Activated CD4-positive, CD25-positive, alpha-beta regulatory T cell treated with anti-CD3 and anti-CD28 coated beads, Interleukin-2, amount 50 U/mL, for 72 hours (primary cell): ENCODE measurements around the gene GALT.

Experiments
- DNase-seq: peaks from one replicate; pipeline ENCODE4 v3.0.0; 2021

The GALT gene

DNA sequence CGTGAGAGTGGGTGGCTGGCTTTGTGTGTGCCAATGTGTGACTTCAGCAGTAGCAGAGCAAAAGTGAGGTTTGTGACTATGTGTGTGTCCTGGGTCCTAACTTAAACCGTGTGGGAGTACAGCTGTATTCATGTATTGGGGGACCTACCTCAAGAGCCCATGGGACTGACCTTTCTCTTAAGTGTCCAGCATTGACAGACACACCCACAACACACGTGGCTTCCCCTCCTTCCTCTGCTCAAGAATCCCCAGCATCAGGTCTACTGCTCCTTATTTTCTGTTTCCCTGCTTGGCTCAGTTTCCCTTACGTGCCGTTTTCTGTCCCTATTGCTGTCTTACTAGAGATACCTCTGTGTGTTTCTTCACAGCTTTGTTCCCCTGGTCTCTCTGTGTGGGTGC lies 6.1 kb downstream of the GALT start:
- no peak for DNase-seq

DNA sequence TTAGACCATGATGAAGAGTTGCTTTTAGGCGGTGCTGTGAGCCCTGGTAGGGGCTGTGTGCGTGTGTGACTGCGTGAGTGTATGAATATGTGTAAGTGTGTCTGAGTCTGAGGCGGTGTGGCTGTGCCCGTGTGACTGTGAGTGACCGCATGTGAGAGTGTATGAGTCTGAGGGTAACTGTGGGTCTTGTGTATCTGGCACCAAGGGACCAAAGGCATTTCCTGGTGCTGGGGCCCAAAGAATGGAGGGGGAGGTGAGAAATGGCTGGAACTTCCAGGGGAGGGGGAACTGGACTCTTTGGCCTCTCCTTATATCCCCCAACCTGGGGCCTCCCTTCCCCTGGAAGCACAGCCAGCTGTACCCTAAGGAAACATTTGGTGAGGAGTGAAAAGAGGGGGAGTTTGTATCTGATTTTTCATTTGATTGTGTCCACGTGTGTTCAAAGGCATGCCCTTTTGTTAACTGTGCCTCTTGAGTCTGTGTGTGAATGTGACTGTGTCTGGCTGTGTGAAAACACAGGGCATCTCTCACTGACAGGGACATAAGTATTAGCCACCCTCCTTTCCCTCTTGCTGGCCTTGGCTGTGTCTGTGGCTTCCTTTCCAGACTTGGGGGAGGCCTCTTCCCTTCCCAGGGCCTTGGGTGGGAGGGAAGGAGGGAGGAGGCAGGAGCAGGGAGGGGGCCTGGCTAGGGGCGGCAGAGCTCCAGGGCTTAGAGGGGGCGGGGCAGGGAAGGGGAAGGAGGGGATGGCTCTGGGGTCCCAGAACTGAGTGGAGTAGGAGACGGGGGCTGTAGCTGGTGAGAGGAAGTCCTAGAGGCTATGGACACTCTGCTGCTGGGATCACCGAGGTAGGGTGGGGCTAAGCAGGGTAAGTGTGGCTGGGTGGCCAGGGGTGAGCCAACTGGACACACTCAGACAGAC lies 6.9 kb downstream of the GALT start:
- DNase-seq = no peak

DNA sequence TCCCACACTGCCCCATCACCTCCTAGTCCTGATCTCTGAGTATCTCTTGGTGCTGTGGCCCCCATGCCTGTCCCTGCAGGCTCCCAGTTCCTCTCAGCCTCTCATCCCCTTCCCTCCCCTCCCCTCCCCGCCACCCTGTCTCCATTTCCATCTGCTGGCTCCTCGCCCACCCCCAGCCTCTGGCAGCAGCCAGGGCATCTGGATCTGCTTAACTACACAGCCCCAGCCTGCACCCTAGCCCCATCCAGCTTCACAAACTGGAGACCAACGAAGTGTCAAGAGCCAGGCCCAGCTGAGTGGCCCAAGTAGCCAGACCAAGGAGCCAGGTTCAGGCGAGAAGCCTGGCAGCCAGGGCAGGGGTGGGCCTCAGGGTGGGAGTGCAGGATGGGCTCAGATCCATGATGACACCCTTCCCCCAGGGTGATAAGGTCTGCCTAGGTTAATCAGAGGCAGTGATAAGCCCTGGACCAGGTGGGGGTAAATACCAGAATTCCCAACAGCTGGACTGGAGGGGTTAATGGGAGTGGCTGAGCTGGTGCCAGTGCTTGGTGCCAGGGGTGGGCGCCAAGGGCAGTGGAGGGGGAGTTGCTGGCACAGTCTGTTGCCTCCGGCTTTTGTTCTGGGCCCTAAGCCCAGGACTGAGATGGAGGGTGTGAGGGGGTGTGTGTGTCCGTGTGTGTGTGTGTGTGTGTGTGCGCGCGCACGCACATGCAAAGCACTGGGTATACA lies 8.0 kb downstream of the GALT start:
- DNase-seq = no peak

- DNase-seq = no peak
These were observed 8.9 kb downstream of the GALT start for GRCh38 chr9:34655394-34655793.

DNA sequence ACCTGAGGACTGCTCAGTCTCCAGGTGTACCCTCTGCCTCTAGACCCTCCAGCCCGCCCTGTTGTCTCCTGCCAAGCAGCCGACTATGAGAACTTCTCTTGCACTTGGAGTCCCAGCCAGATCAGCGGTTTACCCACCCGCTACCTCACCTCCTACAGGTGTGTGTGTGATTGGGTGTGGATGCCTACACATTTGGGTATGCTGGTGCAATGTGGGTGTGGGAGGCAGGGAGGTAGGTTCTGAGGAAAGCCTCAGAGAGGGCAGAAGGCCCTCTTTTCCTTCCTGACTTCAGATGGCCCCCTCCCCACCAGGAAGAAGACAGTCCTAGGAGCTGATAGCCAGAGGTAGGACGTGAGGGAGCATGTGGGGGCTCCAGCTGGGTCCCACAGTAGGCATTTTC lies 10.5 kb downstream of the GALT start:
- DNase-seq = no peak

DNA sequence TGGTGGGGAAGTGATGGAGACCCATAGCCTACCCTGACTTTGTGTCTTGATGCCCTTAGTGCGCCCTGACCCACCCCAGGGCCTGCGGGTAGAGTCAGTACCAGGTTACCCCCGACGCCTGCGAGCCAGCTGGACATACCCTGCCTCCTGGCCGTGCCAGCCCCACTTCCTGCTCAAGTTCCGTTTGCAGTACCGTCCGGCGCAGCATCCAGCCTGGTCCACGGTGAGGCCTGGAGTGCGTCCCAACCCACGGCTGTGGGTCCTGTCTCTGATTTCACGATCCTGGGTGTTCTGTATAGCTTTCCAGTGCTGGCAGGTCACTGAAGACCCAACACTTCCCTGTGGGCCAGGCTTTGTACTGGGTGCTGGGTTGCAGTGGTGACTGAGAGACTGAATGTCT lies 12.0 kb downstream of the GALT start:
- no peak for DNase-seq

GRCh38 chr9:34659592-34660253 lies 13.2 kb downstream of the GALT start:
- DNase-seq = no peak

DNA sequence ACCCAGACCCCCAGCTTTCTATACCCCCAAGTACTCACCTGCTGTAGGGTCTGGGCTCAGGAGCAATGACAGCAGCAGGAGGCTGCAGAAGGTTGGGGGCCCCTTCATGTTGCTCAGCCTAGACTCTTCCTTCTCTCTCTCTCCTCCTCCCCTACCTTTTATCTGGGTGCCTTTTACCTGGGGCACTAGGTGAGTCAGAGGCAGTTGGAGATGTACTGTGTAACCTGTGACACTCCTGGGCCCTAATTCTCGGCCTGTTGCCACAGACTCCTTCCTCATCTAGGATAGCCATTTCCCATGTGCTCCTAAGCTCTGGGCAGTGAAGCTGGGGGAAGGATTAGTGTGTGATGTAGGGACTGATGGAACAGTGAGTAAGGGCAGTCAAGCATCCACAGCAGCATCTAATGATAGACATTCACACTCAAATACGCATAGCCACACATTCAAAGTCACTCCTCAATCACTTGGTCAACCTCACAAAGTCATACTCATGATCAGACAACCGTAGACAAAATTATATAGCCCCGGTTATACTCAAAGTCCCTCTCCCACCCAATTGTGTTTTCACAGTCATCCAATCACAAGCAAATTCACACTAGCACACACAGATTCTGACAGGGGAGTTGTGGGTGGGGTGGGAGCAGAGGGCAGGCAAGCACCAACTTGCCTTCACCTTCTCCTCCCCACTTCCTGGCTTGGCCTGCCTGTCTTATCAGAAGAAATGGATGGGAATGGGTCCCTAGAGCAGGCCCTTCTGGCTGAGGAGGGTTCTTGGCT lies 16.2 kb downstream of the GALT start, which contains the start of gene CCL27:
CCL27 (minus strand) TSS at position 132 of the 777 bp plus-strand sequence; CDS start at position 108, 24 bp downstream.
- DNase-seq = no peak

DNA sequence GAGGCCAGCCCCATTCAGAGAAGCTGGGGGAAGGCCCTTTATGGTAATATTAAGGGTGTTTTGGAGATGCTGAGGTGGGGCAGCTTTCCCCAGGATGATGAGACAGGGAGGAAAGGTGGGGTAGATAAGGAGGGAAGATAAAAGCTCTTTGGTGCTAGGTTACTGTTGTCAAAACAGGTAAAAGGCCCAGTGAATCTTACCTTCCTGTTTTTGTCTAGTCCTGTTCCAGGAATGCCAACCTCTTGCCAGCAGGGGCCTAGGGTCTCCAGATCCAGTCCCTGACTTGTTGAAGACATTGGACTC lies 16.8 kb downstream of the GALT start:
- DNase-seq = no peak

DNA sequence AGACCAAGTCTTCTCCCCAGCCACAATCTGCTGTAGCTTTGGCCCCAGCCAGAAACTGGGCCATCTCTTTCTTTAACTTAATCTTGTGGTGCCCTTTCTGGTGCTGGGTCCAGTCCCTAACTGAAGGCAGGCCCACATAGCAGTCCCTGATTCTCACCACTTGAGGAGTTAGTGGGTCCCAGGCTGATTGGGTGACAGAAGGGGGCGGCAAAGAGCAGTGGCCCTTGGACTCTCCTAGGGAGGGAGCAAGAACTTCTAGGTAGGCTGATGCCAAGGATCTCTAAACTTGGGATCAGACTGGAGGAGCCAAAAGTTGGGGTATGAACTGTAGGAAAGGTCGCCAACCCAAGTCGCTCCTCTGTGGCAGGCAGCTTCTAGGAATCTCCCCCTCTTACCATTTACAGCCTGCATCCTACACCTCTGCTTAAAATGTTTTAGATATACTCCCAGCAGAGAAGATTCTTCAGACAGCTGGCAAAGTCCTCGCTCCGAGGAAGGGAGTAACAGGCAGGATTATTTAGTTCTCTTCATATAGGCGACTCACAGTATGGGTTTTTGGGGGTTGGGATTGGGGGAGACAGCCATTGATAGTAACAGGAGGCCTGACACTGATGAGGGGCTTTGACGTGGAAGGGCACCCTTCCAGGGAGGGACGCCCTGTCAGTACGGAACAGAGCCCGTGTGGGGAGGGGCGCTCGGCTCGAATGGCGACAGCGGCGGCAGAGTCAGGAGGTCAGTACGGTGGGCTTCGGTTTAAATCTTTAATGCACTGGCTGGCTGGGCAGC lies 18.0 kb downstream of the GALT start:
- DNase-seq = peak; percentile 68

DNA sequence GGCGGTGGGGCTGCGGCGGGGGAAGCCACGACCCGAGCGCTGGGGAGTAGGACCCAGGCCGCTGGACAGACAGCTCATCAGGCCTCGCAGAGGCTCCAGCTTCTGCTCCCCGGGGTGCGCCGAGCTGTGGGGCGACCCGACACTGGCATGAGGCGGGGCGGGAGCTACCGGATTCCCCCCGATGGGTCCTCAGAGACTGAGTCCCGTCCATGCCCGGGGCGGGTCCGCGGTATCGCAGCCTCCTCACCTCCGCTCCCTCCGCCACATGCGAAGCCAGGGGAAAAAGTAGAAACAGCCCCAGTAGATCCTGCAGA lies 18.5 kb downstream of the GALT start:
- no peak for DNase-seq

- DNase-seq = peak; percentile 81
These were observed 19.1 kb downstream of the GALT start for GRCh38 chr9:34665381-34666250.

- no peak for DNase-seq
These were observed 23.5 kb downstream of the GALT start for GRCh38 chr9:34669809-34670562.

DNA sequence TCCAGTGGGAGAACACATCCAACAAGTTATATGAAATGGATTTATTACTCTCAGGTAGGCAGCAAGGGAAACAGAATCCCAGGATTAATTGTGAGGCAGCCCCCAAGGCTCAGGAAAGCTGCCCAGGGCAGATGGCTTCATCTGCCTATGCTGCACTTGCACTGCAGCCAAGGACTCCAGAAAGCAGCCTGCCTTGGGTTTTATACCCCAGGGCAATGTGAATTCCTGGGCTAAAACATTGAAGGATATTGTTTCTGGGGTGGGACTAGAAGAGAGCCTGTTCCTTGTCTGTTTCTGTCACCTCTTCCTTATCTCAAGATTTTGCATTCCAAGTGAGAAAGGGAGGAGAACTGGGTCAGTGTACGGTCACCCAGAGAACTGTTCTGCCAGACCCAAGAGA lies 24.8 kb downstream of the GALT start:
- DNase-seq = no peak

- no peak for DNase-seq
These were observed 28.0 kb downstream of the GALT start for GRCh38 chr9:34674440-34674839.

DNA sequence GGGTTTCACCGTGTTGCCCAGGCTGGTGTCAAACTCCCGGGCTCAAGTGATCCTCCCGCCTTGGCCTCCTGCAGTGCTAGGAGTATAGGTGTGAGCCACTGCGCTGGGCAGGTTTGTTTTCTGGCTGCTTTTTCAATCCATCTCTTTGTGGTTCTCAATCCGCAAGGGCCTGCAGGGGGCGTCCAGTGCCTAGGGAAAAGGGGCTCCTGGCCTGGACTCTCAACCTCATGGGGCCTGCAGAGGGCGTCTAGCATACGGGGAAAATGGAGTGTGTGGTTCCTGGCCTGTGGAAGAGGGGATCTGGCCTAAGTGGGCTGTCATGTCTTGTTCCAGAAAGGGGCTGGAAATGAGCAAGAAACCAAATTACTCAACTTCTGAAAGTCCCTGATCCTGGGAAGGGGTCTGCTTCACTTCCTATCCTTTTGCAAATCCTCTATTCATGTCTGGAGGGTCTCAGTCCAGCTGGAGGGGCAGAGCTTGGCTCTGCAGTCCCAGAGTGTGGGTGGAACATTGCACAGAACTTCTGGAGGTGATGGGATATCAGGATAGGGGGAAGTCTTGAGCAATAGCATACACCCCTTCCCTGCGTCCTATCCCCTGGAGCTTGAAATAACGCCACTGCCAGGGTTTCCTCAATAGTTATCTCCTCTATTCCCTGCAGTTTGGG lies 28.7 kb downstream of the GALT start:
- no peak for DNase-seq

DNA sequence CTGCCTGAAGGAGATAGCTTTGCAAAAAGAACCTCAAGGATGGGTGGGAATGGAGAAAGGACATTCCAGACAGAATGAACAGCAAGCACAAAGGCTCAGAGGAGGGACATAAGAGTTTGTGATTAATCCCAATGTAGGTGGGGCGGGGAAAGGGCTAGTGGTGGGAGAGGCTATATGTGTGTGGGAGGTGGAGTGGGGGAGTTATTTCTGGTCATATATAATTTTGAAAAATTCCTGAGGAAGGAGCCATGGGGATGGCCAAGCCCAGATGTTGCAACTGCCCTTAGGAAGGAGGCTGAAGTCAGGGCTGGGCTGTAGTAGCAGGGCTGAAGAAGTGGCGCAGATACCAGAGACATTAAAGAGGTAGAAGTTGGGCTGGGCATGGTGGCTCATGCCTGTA lies 29.4 kb downstream of the GALT start:
- no peak for DNase-seq

DNA sequence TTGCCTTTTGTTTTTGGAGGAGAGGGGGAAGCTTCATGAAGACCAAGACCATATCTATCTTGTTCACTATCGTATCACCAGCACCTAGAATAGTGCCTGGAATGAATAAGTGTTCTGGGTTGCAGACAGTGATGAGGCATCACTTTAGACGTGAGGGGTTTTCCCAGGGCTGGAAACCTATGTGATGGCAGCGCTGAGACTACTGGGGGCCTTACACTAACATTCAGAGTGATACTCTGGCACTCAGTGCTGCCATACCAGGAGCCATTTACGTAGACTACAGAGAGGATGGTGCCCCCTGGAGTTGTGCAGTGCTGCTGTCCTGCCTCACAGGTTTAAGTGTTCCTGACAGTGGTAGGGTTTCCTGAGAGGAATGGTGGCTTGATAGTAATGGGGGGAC lies 37.7 kb downstream of the GALT start:
- no peak for DNase-seq

- no peak for DNase-seq
These were observed 38.3 kb downstream of the GALT start for GRCh38 chr9:34684816-34685215.

DNA sequence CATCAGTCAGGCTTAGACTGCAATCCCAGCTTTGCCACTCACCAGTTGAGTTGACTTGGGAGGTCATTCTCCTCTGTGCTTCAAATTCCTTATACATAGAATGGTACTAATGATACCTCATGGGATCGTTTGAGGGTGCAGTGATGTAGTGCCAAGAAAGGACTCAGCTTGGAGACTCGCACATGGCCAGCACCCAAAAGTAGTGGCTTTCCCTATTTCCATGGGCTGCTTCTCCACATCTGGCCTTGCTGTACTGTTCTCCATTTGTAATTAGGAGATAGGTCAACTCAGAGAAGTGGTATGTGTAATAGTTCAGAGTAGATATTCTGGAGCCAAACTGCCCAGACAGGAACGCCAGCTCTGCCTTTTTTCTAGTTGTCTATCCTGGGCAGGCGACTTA lies 39.1 kb downstream of the GALT start:
- no peak for DNase-seq
